ENCODE results near the gene NAB1.

The NAB1 gene

GRCh38 chr2:190717306-190717705 is 68.4 kb downstream of the NAB1 start:
- DNase-seq: no peak

GRCh38 chr2:190717764-190718651 is 69.1 kb downstream of the NAB1 start:
- no peak for DNase-seq

GRCh38 chr2:190718652-190719526 is 70.0 kb downstream of the NAB1 start:
- DNase-seq: no peak

- DNase-seq: no peak
Observed at GRCh38 chr2:190720276-190720675, 71.4 kb downstream of the NAB1 start.

GRCh38 chr2:190720691-190721090 is 71.8 kb downstream of the NAB1 start:
- no peak for DNase-seq

GRCh38 chr2:190722061-190722759 is 73.3 kb downstream of the NAB1 start:
- no peak for DNase-seq

- no peak for DNase-seq
Observed at GRCh38 chr2:190722835-190723234, 74.0 kb downstream of the NAB1 start.

GRCh38 chr2:190723397-190724090 is 74.7 kb downstream of the NAB1 start:
- no peak for DNase-seq

- DNase-seq: no peak
Observed at GRCh38 chr2:190726255-190726654, 77.4 kb downstream of the NAB1 start.

GRCh38 chr2:190736355-190736754 is 87.5 kb downstream of the NAB1 start:
- no peak for DNase-seq

- DNase-seq: no peak
Observed at GRCh38 chr2:190740449-190740848, 91.6 kb downstream of the NAB1 start.

All from hematopoietic multipotent progenitor cell treated with erythropoietin and hydrocortisone succinate and interleukin-3 and kit ligand, for 4 days (in vitro differentiated cells).